Right atrium auricular region (tissue), 2 donors: ENCODE results near the gene TGFBR2. TPM values are rescaled to one million over a fixed set of nuclear protein-coding genes. Genes with fewer than 3 reads are reported as not detected.
A peak's percentile ranks its signal among the peaks of the same experiment; 100 is the strongest.

Experiments used
- DNase-seq: peaks from one replicate; pipeline ENCODE4 v3.0.0-alpha.2; 2019; ENCODE audit warnings: low spot score
- H3K27ac ChIP-seq, 2 donors: fragments of 200-600 bp; sonication (generic); 1 replicate in 1 of 2; 2 replicates in 1 of 2; pipeline ENCODE4 v1.5.1; 2016 to 2019
- H3K27me3 ChIP-seq, 2 donors: fragments of 200-600 bp; sonication (generic); one replicate each; pipeline versions ENCODE4 v1.5.1 to v1.6.0; 2017 to 2019
- H3K36me3 ChIP-seq: fragments of 200-600 bp; sonication (generic); one replicate; pipeline ENCODE4 v1.5.1; 2016
- H3K4me1 ChIP-seq, 2 donors: fragments of 200-600 bp; sonication (generic); one replicate each; pipeline versions ENCODE4 v1.5.1 to v1.6.0; 2017 to 2019
- H3K4me3 ChIP-seq, 2 donors: fragments of 200-600 bp; sonication (generic); 1 replicate in 1 of 2; 2 replicates in 1 of 2; pipeline ENCODE4 v1.5.1; 2017 to 2019; ENCODE audit warnings: mild to moderate bottlenecking in 1 of 2, moderate library complexity in 1 of 2
- H3K9me3 ChIP-seq, 2 donors: fragments of 200-600 bp; sonication (generic); one replicate each; pipeline ENCODE4 v1.5.1; 2019
- CTCF ChIP-seq, 2 donors: fragments of 200-600 bp; sonication (generic); IDR thresholded peaks; one replicate each; pipeline ENCODE4 v1.5.1; 2019; ENCODE audit warnings: antibody characterized with exemption in 2 of 2
- total RNA-seq, 2 donors: library from RNA; depleted of rRNA; stranded (reverse); fragments of >200 nt; gene quantifications; one replicate each; pipeline ENCODE4 v1.1.0, GENCODE V29; 2016

Gene TGFBR2
- total RNA-seq, 2 donors from 2014 or later: 205 to 210 TPM

- no peak for DNase-seq
- no peak for TF ChIP-seq CTCF (IDR thresholded peaks at IDR 0.05)
- Histone ChIP-seq H3K36me3 (no peaks in the 10 kb centered on the region), H3K4me1 (peaks cover 0 to 95% of the 10 kb centered on the region in 2 donors), H3K27me3 (no peaks in the 10 kb centered on the region), H3K27ac (peak overlapping the region in 1 of 2 donors; percentile 62), H3K9me3 (no peaks in the 10 kb centered on the region), H3K4me3 (no peak overlapping the region)
Observed at GRCh38 chr3:30637310-30638219, 31.2 kb downstream of the TGFBR2 start.

GRCh38 chr3:30638685-30639412 is 32.4 kb downstream of the TGFBR2 start:
- no peak overlapping the region for H3K4me3 ChIP-seq
- H3K27me3 ChIP-seq: no peaks in the 10 kb centered on the region
- H3K36me3 ChIP-seq: no peaks in the 10 kb centered on the region
- peaks cover 0 to 95% of the 10 kb centered on the region in 2 donors for H3K4me1 ChIP-seq
- H3K27ac ChIP-seq: peak overlapping the region; percentile 36 to 62
- DNase-seq: no peak
- no peak for TF ChIP-seq CTCF (IDR thresholded peaks at IDR 0.05)
- no peaks in the 10 kb centered on the region for H3K9me3 ChIP-seq

- Histone ChIP-seq H3K27ac (peak overlapping the region; percentile 36 to 62), H3K36me3 (peaks cover 2% of the 10 kb centered on the region), H3K4me3 (no peak overlapping the region), H3K27me3 (no peaks in the 10 kb centered on the region), H3K4me1 (peaks cover 0 to 95% of the 10 kb centered on the region in 2 donors), H3K9me3 (no peaks in the 10 kb centered on the region)
- no peak for TF ChIP-seq CTCF (IDR thresholded peaks at IDR 0.05)
- DNase-seq: no peak
Observed at GRCh38 chr3:30639937-30640336, 33.5 kb downstream of the TGFBR2 start.

- DNase-seq: no peak
- TF ChIP-seq CTCF (IDR thresholded peaks at IDR 0.05): no peak
- no peak overlapping the region for H3K27ac ChIP-seq
- H3K27me3 ChIP-seq: no peaks in the 10 kb centered on the region
- H3K36me3 ChIP-seq: peaks cover 11% of the 10 kb centered on the region
- no peak overlapping the region for H3K4me3 ChIP-seq
- H3K4me1 ChIP-seq: peaks cover 0 to 91% of the 10 kb centered on the region in 2 donors
- H3K9me3 ChIP-seq: no peaks in the 10 kb centered on the region
Observed at GRCh38 chr3:30640851-30641250, 34.5 kb downstream of the TGFBR2 start.

GRCh38 chr3:30641416-30642251 is 35.2 kb downstream of the TGFBR2 start:
- TF ChIP-seq CTCF (IDR thresholded peaks at IDR 0.05): no peak
- H3K9me3 ChIP-seq: no peaks in the 10 kb centered on the region
- H3K4me1 ChIP-seq: peaks cover 0 to 86% of the 10 kb centered on the region in 2 donors
- no peak for DNase-seq
- H3K4me3 ChIP-seq: no peak overlapping the region
- H3K27ac ChIP-seq: peak overlapping the region; percentile 66 to 74
- no peaks in the 10 kb centered on the region for H3K27me3 ChIP-seq
- peaks cover 19% of the 10 kb centered on the region for H3K36me3 ChIP-seq
